Inferior parietal cortex (tissue), 1 donor: ENCODE measurements around the gene EZR.
A peak's percentile ranks its signal among the peaks of the same experiment; 100 is the strongest.

Experiments used
- DNase-seq: peaks from one replicate; pipeline ENCODE4 v3.0.0-alpha.2; 2016; ENCODE audit errors: extremely low spot score

Gene EZR

DNA sequence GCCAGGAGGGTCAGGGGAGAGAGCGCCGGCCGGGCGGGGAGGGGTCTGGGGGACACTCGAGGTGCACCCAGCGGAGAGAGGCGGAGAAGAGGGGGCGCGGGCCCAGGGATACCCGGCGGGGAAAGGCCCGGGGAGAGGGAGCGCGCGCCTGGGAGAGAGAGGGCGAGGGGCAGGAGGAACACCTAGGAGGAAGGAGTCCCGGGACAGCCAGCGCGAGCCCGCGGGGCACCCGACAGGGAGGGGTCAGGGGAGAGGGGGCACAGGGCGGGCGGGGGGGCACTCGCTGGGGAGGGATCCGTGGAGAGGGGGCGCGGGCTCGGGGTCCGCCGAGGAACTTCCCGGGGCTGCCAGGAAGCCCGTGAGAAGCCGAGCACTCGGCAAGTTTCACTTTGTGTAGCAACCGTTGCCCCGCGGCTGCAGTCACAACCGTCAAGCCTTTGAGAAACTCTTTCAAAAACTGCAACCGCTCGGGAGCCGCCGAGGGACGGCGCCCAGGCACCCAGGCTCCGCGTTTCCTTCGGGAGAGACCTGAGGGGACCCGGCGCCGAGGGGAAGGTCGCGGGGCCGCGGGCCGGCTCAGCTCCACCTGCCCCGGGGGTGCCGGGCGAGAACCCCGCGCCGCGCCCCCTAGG is 471 bp downstream of the EZR start:
- DNase-seq, result no peak

DNA sequence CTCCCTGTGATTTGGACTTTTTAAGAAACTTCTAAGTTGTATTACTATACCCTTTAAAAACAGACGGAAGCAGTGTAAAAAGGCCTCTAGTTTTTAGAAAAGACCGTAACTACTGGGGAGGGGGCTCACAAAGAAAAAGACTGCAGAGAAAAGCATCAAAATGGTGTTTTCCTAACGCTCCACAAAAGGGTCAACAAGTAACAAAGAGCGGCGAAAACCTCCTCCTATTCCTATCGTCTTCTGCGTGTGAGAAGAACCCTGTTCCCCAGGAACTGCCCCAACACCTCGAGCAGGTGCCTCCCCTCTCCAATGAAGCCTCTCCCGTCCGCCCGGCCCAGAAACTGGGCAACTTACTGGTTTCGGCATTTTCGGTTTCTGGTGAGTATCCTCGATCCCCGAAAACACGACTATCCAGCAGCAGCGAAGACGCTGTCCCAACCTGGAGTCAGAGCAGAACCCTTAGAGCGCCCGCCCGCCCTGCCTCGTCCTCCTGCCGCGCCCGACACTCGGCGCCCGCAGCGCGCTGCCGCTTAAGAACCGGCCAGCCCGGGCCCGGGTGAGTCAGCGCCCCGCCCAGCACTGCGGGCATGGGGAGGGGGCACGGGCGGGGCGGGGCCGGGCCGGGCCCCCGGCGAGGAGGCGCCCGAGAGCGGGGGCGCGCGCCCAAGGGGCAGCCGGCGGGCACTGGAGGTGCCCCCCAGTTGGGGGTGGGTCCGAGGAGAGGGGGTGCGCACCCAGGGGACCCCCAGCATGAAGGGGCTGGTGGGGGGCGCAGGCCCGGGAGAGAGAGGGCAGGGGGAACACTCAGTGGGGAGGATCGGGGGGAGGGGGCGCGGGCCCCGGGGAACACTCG is 1.2 kb downstream of the EZR start:
- no peak for DNase-seq

DNA sequence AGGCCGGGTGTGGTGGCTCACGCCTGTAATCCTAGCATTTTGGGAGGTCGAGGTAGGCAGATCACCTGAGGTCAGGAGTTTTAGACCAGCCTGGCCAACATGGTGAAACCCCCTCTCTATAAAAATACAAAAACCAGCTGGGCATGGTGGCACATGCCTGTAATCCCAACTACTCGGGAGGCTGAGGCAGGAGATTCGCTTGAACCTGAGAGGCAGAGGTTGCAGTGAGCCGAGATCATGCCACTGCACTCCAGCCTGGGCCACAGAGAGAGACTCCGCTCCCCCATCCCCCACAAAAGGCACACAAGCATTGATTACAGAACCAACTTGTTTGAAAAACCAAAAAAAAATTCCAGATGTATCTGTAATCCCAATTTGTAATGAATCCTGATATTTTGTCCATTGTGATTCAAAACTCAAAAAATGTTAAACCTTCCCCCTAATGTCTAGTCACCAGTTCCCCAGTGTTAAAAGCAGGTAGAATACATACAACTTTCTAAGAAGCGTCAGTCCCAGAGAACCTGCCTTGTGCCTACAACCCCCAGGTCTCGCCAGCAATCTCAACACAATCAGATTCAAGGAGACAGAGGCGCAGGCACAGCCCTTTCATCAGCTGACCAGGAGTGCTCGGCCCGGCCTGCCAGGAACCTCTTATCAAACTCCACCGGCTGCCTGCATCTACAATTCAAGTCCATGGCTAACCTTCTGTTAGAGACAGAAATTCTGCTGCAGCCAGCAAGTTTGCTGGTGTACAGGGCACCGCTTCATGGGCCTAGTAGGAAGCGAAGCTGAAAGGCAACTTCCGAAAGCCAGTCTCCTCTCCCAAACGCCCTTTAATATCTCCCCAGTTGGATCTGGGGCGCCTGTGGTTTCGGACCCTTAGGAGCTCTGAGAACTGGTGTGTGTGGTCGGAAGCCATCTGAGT is 2.1 kb downstream of the EZR start:
- peak; percentile 26 for DNase-seq

DNA sequence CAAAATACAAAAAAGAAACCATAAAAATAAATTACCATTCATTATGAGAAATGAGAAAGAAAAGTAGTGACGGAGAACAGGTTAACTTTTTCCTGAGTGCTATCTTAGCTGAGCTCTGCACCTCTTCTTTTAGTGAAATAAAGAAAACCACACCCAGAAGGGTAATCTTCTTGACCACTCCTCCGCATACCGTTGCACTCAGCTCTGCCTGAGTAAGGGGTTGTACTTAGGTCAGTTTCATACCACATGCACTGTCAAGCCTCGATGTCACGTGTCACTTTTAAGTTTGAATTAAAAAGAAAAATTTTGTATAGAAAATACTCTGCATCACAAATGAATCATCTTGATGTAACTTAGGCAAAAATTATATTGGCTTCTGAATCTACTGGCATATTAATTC is 2.8 kb downstream of the EZR start:
- no peak for DNase-seq

DNA sequence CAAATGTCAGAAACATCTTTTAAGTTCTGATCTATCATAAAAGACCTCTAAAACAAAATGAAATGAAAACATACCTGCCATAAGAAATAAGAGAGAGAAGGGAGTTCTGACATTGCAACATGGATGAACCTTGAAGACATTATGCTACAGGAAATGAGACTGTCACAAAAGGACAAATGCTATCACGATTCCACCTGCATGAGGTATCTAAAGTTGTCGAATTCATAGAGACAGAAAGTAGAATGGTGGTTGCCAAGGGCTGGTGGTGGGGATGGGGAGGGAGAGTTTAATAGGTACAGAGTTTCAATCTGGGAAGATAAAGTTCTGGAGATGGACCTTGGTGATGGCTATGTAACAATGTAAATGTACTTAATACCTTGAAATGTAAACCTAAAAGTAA is 3.3 kb downstream of the EZR start:
- DNase-seq, result no peak

DNA sequence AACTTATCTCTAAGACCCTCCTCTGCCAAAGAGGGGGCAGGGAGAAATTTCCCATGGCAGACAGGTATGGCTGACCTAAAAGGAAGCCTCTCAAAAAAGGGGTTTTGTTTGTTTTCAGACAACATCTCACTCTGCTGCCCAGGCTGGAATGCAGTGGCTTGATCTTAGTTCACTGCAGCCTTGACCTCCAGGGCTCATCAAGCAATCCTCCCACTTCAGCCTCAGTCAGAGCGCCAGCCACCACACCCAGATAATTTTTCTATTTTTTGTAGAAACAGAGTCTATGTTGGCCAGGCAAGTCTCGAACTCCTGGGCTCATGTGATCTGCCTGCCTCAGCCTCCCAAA is 3.8 kb downstream of the EZR start:
- no peak for DNase-seq

DNA sequence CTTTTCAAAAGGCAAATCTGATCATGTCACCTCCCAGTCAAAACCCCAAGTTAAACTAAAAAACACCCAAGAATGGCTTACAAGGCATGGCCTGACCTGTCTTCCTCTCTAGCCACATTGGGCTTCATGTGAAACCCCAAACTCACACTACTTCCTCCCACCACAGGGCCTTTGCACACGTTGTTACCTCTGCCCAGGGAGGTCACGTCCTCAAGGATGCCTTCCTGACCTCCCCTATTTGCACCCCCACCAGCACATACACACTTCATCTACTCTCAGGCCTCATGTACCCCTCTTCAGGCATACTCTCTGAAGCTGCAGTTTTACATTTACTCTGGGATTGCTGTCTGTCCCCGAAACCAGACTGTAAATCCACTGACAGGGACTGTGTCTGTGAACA is 6.1 kb downstream of the EZR start:
- DNase-seq, result no peak

DNA sequence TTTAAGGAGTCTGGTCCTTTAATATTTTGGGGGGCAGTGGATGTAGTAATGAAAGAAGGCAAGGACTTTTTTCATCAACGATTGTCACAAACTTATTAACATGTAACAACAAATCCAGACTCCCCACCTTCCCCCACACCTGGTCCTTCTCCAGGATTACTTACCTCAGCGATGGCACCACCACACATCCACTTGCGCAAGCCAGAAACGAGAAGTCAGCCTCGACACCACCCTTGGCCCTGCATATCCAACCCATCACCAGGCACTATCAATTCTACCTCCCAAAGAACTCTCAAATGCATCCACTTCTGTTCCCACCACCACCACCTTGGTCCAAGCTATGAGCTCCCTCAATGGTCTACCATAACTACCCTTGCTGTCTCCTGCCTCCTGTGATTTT is 6.6 kb downstream of the EZR start:
- no peak for DNase-seq

DNA sequence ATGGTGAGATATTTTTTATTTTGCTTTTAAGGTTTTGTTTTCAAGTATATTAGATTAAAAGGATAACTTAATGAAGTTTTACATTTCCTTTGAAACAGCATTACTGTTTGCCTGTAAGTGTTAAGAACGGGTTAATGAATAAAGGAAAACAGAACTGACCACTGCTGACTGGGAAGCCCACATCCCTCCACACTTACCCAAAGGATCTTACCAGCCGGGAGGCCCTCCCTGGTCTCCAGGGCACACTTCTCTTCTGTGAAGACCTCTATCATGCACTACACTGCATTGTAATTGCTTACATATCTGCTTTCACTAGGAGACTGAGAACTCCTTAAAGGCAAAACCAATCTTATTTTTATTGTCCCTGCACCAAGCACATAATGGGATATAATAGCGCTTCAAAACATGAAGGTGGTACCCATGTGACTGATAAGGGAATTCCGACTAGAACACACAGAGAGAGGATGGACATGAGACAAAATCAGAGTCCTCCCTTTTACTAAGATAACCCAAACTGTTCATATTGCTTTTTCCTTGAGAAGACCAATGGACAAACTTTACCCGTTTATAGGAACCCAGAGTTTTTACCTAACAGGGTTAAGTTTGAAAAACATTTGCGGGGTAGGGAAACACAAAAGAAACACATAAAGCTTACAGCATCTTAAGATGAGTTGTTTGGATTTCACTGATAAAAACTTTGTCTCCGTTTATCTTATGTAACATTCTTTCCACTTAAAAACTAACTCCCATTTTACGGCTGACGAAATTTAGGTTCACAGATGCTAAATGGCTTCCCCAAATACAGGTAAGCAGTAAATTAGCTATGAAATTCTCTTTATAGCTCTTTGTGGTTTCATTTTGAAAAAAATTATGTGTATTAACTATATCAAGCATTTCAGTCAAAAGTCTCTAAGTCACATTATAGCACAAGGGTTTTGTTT is 8.7 kb downstream of the EZR start:
- DNase-seq, result no peak

DNA sequence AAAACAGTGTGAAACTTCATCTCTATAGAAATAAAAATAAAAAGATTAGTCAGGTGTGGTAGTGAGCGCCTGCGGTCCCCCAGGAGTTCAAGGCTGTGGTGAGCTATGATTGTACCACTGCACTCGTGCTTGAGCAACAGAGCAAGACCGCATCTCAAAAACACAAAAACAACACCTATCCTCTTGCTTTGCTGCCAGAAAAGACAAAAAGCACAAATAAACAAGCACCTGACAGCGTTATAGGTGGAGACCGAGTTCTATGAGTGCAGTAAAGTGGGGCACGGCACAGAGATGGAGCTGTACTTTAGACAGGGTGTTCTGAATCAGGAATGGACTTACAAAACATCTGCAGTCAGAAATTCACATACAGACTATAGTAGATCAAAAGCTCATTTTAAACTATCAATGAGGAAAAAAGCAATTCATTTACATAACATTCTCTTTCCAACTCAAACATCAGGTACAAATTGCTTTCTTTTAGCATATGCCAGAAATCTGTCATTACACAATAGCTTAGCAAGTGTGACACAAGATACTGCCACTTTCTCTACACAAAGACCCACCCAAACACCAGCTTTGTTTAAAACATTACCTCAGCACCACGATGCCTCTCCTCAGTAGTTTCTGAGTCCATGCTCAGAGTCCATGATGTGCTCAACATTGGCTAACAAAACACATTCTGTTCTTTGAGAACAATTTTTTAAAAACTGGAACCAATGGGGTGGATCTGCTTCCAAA is 10.1 kb downstream of the EZR start:
- no peak for DNase-seq

DNA sequence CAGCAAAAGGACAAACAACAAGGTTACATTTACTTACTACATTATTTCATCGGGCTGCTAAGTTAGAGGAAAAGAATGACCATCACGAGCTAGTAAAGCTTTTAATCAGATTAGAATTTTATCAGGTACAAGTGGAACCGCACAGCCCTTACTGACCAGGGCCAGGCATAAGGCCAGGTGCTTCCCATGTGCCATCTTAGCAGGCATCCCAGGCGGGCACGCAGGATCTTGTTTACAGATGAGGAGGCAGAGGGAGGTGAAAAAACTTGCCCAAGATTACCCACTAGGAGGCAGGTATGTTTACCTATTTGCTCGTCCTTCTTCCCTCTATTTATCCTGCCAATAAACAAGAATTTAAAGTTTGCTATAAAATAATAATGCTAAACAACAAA is 10.7 kb downstream of the EZR start:
- DNase-seq, result no peak

DNA sequence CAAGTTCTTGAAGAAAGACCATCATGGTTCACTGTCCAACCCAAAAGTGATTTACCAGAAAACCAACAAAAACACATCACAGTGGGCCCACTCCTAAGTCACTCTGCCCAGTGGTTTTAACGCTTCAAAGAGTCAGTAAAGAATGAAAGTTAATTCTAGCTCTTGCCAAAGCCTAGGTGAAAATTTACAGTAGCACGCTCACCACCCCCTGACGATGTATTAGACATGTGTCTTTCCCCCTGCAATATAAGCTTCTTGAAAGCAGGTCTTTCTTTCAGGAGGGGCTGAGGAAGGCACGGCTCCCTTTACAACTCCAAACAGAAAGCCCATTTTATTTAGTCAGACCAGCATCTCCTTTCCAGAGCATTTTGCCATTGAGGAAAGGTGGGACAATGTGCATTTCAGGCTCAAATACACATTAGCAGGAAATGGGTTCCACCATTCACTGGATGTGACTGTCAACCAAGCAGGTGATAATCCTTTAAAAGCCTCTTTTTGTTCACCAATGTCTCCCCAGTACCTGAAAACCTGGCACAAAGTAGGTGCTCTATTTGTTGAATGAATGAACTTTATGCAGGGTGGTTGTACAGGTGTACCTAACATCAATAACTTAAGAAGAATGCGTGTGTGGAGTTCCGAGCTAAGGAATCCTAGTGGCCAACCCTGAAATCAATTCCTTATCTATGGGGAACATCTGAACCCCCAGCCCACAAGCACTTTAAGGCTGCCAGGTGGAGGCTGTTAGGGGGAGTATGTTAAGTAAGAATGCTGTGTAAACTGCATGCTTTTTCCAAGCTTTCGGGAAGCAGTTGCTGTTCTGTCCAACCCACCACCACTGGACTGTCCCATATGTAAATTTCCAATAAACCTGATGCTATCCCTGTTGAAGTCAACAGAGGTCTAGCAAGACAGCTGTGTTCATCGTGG is 11.4 kb downstream of the EZR start:
- no peak for DNase-seq

DNA sequence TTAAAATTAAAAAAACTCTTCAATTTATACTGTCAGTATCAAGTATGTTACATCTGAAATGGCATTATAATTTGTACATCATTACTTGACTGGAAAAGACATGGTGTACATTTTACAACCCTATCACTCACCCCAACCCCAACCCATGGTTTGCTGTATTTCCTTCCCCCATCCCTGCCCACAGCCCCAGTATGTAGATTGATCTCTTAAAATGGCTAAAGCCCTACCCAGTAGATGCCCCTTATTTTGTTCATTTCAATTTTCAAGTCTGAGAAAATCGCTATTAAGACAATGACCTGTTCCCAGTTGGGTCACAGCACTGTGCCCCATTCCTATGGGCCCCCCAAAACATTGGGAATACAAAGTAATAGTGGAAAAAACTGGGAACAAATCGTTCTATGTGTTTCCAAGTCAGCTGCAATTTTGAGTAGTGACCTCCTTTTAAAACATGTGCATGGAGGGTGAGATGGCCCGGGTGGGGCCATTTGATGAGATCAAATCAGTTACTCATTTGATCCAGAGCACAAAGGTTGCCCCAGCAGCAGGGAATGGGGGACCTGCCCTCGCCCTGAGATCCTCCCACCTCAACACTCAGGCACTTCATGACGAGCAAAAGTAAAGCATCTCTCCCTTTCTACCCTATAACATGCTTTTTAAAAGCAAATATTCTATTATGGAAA is 13.3 kb downstream of the EZR start:
- no peak for DNase-seq

DNA sequence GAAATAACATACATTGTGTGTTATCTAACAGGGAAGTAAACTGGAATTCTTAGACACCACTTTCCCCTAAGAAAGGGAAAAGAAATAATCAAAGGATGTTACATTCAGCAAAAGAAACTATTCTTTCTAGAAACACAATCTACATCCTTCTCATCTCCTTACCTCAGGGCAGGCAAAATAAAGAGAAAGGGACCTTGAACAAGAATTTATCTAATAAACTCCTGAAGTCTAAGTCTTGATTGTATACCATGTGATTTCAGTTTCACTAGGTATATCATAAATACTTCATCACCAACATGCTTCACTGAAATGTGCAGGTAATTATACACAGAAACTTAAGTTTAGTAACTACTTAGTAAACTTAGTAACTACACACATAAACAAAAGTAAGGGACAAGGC is 15.0 kb downstream of the EZR start:
- no peak for DNase-seq

DNA sequence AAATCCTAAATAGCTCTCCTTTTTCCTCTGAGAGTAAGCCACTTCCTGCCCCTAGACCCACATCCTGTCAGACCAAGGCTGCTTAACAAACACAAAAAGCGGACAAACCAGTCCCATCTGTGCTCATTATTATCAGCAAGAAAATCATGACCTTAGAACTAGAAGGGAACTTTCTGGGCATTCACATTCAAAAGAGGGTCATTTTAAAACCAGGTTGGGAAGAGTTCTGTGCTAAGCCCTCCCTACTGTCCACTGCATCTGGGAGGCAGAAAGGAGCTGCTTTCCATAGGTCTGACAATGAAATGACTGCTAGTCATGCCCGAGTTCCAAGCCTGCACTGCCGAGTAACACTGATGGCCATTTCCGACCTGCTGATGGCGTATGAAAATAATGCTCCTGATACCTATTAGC is 15.4 kb downstream of the EZR start:
- DNase-seq, result no peak

DNA sequence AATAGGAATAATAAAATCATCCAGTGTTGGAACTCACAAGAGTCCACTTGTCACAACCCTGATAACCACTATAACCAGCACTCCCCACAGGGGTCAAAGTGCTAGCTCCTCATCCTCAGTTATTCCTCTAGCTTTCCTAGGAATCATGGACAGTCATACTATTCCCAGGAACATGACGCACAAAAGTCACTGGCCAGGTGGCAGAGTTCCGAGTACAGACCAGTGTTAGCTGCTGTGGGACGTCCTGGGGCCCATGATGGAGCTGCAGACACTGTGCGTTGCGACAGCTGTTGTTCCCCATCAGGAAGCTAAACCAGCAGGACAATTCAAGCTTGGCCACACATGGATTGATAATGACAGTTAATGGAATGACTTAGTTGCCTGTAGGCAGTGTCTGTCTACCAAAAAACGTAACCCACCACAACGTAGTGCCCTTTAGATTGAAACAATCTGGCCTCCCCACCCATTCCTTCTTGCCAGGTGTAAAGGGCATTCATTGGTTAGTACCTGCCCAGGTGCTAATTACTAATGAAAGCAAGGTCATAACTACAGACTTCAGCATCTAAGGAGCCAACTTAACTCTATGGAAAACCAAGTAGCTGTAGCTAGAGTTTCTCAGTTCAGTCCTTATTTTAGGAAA is 17.4 kb downstream of the EZR start:
- DNase-seq, result no peak

DNA sequence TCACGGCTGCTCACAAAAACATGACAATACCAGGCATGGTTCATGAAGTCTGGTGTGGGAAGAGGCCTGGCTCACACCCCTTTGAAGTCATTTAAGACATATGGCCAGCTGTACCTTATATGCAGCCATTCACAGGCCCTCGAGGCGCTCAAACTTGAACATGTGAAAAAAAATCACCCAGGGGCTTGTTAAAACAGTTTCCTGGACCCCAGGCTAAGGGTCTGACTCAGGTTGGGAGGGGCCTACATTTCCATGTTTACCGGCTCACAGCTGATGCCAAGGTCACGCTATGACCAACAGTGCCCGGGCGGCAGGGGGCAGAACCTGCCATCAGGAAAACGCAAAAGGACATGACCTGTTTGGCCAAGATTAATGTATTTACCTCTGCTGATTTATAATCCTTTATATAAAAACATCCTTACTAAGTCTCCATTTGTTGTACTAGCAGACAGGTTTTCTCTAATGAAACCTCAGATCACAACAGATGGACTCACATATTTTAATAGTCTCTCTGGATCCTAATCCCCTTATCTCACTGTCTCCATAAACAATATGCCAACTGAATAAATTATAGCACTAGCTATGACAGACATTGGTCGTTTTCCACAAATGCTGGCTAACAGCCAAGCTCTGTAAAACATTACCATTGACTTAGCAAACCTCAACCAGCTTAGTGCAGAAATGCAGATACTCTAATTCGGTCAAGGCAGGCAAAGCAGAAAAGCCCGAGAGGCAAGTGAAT is 19.9 kb downstream of the EZR start:
- no peak for DNase-seq

DNA sequence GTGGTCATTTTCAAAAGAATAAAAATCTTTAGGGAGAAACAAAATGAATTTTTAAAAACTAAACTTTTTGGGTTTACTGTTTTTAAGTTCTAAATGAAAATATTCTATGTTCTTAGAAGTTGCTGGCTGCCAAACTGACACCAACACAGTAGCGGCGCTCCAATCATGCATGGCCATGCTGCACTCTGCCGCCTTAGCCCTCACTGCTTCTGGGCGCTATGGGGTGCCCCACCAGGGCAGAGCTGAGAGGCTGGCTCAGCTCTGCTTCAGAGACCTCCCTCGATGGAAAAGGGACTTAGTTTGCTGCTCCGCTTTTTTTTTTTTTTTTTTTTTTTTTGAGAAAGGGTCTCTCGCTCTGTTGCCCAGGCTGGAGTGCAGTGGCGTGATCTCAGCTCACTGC is 20.9 kb downstream of the EZR start:
- DNase-seq, result no peak
